Measurements from ENCODE around the gene RGS7BP.

DNA sequence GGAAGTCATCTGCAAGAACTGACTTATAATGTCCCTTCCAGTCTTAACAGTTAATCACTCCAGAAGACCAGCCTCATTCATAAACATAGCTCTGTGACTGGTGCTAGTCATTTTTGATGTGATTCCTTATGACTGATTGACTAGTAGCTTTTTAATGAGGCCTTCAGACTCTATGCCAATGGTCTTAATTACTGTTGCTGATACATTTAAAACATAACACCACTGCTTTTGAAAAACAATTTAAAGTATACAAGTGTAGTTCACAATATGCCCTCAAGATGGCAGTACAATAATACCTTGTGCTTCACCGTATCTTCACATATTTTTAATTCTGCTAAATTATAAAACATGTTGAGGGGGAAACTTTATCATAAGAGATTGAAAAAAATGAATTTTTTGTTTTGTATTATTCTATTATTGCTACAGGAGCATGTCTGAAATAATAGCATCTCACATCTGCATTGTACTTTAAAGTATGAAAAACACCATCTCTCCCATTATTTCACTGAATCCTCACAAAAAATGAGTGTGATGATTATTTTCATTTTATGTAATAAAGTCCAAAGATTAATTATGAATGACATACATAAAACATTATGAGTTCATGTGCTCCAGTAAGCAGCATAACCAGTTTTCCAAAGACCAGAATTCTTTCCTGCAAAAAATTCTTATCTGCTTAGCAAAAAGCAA lies 129.3 kb downstream of the RGS7BP start:
- TF ChIP-seq, protein P1, sequence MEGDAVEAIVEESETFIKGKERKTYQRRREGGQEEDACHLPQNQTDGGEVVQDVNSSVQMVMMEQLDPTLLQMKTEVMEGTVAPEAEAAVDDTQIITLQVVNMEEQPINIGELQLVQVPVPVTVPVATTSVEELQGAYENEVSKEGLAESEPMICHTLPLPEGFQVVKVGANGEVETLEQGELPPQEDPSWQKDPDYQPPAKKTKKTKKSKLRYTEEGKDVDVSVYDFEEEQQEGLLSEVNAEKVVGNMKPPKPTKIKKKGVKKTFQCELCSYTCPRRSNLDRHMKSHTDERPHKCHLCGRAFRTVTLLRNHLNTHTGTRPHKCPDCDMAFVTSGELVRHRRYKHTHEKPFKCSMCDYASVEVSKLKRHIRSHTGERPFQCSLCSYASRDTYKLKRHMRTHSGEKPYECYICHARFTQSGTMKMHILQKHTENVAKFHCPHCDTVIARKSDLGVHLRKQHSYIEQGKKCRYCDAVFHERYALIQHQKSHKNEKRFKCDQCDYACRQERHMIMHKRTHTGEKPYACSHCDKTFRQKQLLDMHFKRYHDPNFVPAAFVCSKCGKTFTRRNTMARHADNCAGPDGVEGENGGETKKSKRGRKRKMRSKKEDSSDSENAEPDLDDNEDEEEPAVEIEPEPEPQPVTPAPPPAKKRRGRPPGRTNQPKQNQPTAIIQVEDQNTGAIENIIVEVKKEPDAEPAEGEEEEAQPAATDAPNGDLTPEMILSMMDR (IDR thresholded peaks at IDR 0.05) = peak; percentile 49 to 87 (median 74)
- TF ChIP-seq POLR2A (IDR thresholded peaks at IDR 0.05) = no peak
